Measurements from ENCODE around the gene DVL3.

DVL3 gene

DNA sequence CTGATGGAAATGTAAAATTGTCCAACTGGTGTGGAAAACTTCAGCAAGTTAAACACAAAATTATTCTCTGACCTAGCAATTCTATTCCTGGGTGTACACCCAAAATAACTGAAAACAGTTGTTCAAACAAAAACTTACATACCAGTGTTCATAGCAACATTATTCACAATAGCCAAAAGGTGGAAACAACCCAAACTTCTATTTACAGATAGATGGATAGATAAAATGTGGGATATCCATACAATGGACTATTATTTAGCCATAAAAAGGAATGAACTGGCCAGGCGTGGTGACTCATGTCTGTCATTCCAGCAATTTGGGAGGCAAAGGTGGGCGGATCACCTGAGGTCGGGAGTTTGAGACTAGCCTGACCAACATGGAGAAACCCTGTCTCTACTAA lies 67.3 kb downstream of the DVL3 start:
- TF ChIP-seq TAF1 (IDR thresholded peaks at IDR 0.05; ENCODE audit: borderline replicate concordance, insufficient read depth, low read length) (no peak), FOXP2 (optimal IDR thresholded peaks at IDR 0.05; ENCODE audit: borderline replicate concordance, extremely low read depth, extremely low read length, insufficient read depth) (no peak), POLR2AphosphoS5 (IDR thresholded peaks at IDR 0.05; ENCODE audit: low read depth, low read length) (no peak), SIN3A (IDR thresholded peaks at IDR 0.05; ENCODE audit: borderline replicate concordance, insufficient read depth, low read length) (no peak)
- TF ChIP-seq, protein P1, sequence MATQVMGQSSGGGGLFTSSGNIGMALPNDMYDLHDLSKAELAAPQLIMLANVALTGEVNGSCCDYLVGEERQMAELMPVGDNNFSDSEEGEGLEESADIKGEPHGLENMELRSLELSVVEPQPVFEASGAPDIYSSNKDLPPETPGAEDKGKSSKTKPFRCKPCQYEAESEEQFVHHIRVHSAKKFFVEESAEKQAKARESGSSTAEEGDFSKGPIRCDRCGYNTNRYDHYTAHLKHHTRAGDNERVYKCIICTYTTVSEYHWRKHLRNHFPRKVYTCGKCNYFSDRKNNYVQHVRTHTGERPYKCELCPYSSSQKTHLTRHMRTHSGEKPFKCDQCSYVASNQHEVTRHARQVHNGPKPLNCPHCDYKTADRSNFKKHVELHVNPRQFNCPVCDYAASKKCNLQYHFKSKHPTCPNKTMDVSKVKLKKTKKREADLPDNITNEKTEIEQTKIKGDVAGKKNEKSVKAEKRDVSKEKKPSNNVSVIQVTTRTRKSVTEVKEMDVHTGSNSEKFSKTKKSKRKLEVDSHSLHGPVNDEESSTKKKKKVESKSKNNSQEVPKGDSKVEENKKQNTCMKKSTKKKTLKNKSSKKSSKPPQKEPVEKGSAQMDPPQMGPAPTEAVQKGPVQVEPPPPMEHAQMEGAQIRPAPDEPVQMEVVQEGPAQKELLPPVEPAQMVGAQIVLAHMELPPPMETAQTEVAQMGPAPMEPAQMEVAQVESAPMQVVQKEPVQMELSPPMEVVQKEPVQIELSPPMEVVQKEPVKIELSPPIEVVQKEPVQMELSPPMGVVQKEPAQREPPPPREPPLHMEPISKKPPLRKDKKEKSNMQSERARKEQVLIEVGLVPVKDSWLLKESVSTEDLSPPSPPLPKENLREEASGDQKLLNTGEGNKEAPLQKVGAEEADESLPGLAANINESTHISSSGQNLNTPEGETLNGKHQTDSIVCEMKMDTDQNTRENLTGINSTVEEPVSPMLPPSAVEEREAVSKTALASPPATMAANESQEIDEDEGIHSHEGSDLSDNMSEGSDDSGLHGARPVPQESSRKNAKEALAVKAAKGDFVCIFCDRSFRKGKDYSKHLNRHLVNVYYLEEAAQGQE (IDR thresholded peaks at IDR 0.05; ENCODE audit: insufficient read depth in 1 of 2, low read depth in 2 of 2, low read length in 2 of 2): no peak

Measured in PFSK-1 (cell line).